ENCODE results near the gene TMEM161B. TPM values are rescaled to one million over a fixed set of nuclear protein-coding genes. Genes with fewer than 3 reads are reported as not detected.

TMEM161B gene
- total RNA-seq, result 10 to 100 TPM; 23.0 to 24.0 TPM

GRCh38 chr5:88268385-88269184, at the start of gene TMEM161B:
Gene TMEM161B (minus strand): TSS chr5:88268845. CDS start chr5:88268723, 122 bp downstream.
- CTCF ChIA-PET, result interaction anchor here (1.3 kb wide), 1 partner anchor 26 kb away, joined by 3 read pairs; no protein-coding TSS in a partner anchor
- H3K9me3 Mint-ChIP-seq, result peaks cover 4% of the 10 kb centered on the region

DNA sequence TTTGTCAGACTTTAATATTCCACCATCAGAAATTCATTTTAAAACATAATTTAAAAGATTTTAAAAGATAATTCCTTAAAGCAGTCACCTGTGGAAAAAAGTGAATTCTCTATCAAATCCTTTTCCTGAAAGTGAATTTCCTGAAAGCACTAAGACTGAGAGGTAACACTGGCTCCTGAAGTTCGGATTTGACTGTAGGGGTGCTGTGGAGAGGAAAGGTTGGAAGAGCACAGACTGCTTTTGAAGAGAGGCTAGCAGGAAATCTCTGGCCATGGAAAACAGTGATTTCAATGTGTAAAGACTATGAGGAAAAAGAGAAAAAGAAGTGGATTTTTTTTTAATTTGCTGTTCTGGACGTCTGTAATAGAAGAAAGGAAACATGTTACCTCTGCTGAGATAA, 35.7 kb upstream of the TMEM161B start:
- H3K27me3 Mint-ChIP-seq, result no peaks in the 10 kb centered on the region
- H3K36me3 Mint-ChIP-seq (ENCODE audit: low read depth), result peaks cover 2% of the 10 kb centered on the region
- peaks cover 4% of the 10 kb centered on the region for H3K9me3 Mint-ChIP-seq
- no peak overlapping the region for H3K4me3 Mint-ChIP-seq
- ChIA-PET POLR2A (no interaction called here), CTCF (no interaction called here)
- H3K4me1 Mint-ChIP-seq, result no peaks in the 10 kb centered on the region
- DNase-seq, result no peak
- no peak overlapping the region for H3K27ac Mint-ChIP-seq

More at GRCh38 chr5:88268385-88269184, at the start of gene TMEM161B:
- Mint-ChIP-seq H3K4me1 (peaks cover 63% of the 10 kb centered on the region), H3K27me3 (no peaks in the 10 kb centered on the region), H3K27ac (peak within 1 kb of the TSS; percentile 99), H3K36me3 (ENCODE audit: low read depth) (peaks cover 62% of the 10 kb centered on the region), H3K4me3 (peak within 1 kb of the TSS; percentile 100)
- DNase-seq, result peak; percentile 96
- POLR2A ChIA-PET, result no interaction called here

DNA sequence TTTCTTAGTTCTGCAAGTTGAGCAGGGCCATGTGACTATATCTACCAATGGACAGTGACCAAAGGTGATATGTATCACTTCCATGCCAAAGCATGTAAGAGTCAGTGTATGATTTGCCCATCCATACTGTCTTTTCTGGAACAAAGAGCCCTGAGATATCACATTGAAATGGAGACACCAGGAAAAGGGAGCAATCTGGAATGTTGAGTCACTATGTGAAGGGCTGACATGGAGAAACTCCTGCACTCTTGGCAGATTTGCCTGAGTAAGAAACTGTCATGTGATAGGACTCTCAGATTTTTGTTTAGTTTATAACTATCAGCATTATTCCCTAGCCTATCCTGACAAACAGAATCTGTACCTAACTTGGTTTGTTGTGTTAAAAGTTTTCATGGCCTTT, 29.8 kb upstream of the TMEM161B start:
- no peaks in the 10 kb centered on the region for H3K9me3 Mint-ChIP-seq
- no peaks in the 10 kb centered on the region for H3K36me3 Mint-ChIP-seq (ENCODE audit: low read depth)
- no peaks in the 10 kb centered on the region for H3K27me3 Mint-ChIP-seq
- POLR2A ChIA-PET, result no interaction called here
- no peak overlapping the region for H3K4me3 Mint-ChIP-seq
- no peak for DNase-seq
- no peaks in the 10 kb centered on the region for H3K4me1 Mint-ChIP-seq
- CTCF ChIA-PET, result no interaction called here
- no peak overlapping the region for H3K27ac Mint-ChIP-seq

DNA sequence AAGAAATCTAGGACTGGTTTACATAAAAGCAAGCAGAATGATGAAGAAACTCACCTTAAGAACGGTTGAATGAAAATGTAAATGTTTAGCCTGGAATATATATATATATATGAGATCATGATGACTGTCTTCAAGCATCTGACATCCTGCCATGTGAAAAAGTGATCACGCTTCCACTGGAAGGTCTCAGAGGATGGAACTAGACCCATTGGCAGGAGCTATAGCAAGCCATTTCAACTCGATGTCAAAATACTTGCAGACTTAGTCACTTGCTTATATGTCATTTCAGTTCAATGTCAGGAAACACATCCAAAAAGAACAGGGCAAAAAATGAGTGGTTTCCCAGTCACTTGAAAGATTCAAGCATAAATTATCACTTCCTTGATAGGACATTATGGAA, 22.2 kb upstream of the TMEM161B start:
- ChIA-PET CTCF (no interaction called here), POLR2A (no interaction called here)
- DNase-seq, result no peak
- Mint-ChIP-seq H3K4me3 (no peak overlapping the region), H3K36me3 (ENCODE audit: low read depth) (peaks cover 9% of the 10 kb centered on the region), H3K4me1 (no peaks in the 10 kb centered on the region), H3K9me3 (no peaks in the 10 kb centered on the region), H3K27ac (no peak overlapping the region), H3K27me3 (no peaks in the 10 kb centered on the region)

DNA sequence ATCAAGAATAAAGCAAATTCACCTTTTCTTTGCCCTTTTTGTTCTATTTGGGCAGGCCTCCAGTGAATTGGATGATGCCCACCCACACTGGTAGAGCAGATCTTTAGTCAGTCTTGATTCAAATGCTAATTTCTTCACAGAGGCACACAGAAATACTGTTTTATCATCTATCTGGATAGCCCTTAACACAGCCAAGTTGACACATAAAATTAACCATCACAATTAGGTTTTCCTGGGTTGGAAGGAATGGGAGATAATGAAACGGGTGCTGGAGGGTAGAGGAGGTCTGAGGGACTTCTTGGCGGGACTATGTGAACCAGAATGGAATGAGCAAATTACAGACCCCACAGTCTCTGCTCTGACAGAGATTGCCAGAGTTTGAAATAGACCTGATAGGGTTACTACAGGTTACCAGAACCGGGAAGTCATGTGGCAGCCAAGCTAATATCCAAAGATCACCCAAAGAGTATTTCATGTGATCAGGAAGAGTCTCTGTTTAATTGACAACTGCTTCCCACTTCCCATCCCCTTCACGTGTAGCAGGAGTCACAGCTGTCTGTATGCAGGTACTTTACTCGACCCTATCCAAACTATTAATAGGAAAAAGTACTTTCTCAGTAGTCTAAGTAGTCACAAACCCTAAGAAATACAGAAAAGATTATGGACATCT, 20.0 kb upstream of the TMEM161B start:
- ChIA-PET CTCF (no interaction called here), POLR2A (no interaction called here)
- Mint-ChIP-seq H3K4me3 (no peak overlapping the region), H3K9me3 (no peaks in the 10 kb centered on the region), H3K36me3 (ENCODE audit: low read depth) (peaks cover 9% of the 10 kb centered on the region), H3K4me1 (no peaks in the 10 kb centered on the region), H3K27me3 (no peaks in the 10 kb centered on the region), H3K27ac (no peak overlapping the region)
- DNase-seq, result no peak

GRCh38 chr5:88287846-88288527, 19.3 kb upstream of the TMEM161B start:
- Mint-ChIP-seq H3K4me1 (no peaks in the 10 kb centered on the region), H3K4me3 (no peak overlapping the region), H3K27me3 (no peaks in the 10 kb centered on the region), H3K27ac (no peak overlapping the region), H3K36me3 (ENCODE audit: low read depth) (peaks cover 9% of the 10 kb centered on the region), H3K9me3 (no peaks in the 10 kb centered on the region)
- ChIA-PET POLR2A (no interaction called here), CTCF (no interaction called here)
- no peak for DNase-seq

DNA sequence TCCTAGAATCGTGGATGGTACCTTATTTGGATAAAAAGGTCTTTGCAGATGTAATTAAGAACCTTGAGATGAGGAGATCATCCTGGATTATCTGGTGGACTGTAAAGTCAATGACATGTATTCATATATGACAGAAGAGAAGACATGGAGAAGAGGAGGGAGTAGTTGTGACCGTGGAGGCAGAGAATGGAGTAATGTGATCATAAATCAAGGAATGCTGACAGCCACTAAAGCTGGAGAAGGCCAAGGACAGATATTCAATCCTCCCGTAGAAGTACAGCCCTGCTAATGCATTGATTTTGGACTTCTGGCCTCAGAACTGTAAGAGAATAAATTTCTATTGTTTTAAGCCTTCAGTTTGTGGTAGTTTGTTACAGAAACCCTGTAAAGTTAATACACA, 18.7 kb upstream of the TMEM161B start:
- peaks cover 12% of the 10 kb centered on the region for H3K36me3 Mint-ChIP-seq (ENCODE audit: low read depth)
- no peak overlapping the region for H3K4me3 Mint-ChIP-seq
- DNase-seq, result no peak
- H3K4me1 Mint-ChIP-seq, result no peaks in the 10 kb centered on the region
- no peaks in the 10 kb centered on the region for H3K27me3 Mint-ChIP-seq
- POLR2A ChIA-PET, result no interaction called here
- H3K27ac Mint-ChIP-seq, result no peak overlapping the region
- CTCF ChIA-PET, result no interaction called here
- no peaks in the 10 kb centered on the region for H3K9me3 Mint-ChIP-seq

GRCh38 chr5:88283690-88284089, 15.0 kb upstream of the TMEM161B start:
- H3K27ac Mint-ChIP-seq, result no peak overlapping the region
- no peak overlapping the region for H3K4me3 Mint-ChIP-seq
- no peak for DNase-seq
- H3K27me3 Mint-ChIP-seq, result no peaks in the 10 kb centered on the region
- H3K36me3 Mint-ChIP-seq (ENCODE audit: low read depth), result peaks cover 6% of the 10 kb centered on the region
- H3K9me3 Mint-ChIP-seq, result no peaks in the 10 kb centered on the region
- POLR2A ChIA-PET, result no interaction called here
- CTCF ChIA-PET, result no interaction called here
- H3K4me1 Mint-ChIP-seq, result peaks cover 2% of the 10 kb centered on the region

DNA sequence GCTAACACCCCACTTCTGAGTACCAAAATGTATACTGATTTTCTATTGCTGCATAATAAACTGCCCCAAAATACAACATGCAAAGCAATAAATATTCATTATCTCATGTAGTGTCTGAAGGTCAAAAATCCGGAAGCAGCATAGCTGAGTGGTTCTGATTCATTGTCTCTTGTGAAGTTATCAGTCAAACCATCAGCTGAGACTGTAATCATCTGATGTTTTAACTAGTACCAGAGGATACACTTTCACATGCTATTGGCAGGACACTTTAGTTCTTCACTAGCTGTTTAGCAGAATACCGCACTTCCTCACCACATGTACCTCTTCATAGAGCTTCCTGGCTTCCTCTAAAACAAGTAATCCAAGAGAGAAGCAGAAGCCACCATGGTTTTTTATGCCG, 12.7 kb upstream of the TMEM161B start:
- CTCF ChIA-PET, result interaction anchor here (1.1 kb wide), 1 partner anchor 11 kb away, joined by 3 read pairs; no protein-coding TSS in a partner anchor
- Mint-ChIP-seq H3K9me3 (no peaks in the 10 kb centered on the region), H3K27ac (no peak overlapping the region), H3K4me1 (peaks cover 2% of the 10 kb centered on the region), H3K27me3 (no peaks in the 10 kb centered on the region), H3K36me3 (ENCODE audit: low read depth) (peaks cover 9% of the 10 kb centered on the region), H3K4me3 (no peak overlapping the region)
- POLR2A ChIA-PET, result no interaction called here
- DNase-seq, result no peak

GRCh38 chr5:88279584-88279983, 10.9 kb upstream of the TMEM161B start:
- Mint-ChIP-seq H3K4me3 (no peak overlapping the region), H3K4me1 (peaks cover 7% of the 10 kb centered on the region), H3K9me3 (no peaks in the 10 kb centered on the region), H3K27me3 (no peaks in the 10 kb centered on the region), H3K27ac (no peak overlapping the region), H3K36me3 (ENCODE audit: low read depth) (peaks cover 22% of the 10 kb centered on the region)
- ChIA-PET CTCF (no interaction called here), POLR2A (no interaction called here)
- no peak for DNase-seq

- no peaks in the 10 kb centered on the region for H3K9me3 Mint-ChIP-seq
- peaks cover 33% of the 10 kb centered on the region for H3K36me3 Mint-ChIP-seq (ENCODE audit: low read depth)
- H3K27me3 Mint-ChIP-seq, result no peaks in the 10 kb centered on the region
- POLR2A ChIA-PET, result no interaction called here
- H3K4me1 Mint-ChIP-seq, result peaks cover 17% of the 10 kb centered on the region
- no peak overlapping the region for H3K27ac Mint-ChIP-seq
- DNase-seq, result no peak
- no peak overlapping the region for H3K4me3 Mint-ChIP-seq
- CTCF ChIA-PET, result no interaction called here
Measured at GRCh38 chr5:88276378-88276777, 7.7 kb upstream of the TMEM161B start.

DNA sequence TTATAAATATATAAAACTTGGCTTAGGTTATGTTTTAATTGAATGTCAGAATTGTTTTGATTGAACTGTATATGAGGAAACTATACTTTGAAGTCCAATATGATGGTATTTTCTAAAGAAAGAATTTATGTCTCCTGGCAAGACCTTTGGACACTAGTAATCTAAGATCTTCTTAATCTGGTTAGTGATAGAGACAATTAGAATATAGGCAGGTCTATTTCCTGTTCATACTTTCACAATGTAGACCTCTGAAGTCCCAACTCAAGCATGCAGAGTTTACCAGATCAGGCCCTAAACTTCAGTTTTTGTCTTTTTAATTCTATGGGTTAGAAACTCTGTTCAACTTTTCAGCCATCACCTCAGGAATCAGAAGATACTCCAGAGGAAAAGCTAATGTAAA, 6.9 kb upstream of the TMEM161B start:
- H3K4me1 Mint-ChIP-seq, result peaks cover 21% of the 10 kb centered on the region
- H3K27me3 Mint-ChIP-seq, result no peaks in the 10 kb centered on the region
- peaks cover 40% of the 10 kb centered on the region for H3K36me3 Mint-ChIP-seq (ENCODE audit: low read depth)
- no peaks in the 10 kb centered on the region for H3K9me3 Mint-ChIP-seq
- CTCF ChIA-PET, result no interaction called here
- POLR2A ChIA-PET, result no interaction called here
- H3K27ac Mint-ChIP-seq, result no peak overlapping the region
- no peak for DNase-seq
- H3K4me3 Mint-ChIP-seq, result no peak overlapping the region

DNA sequence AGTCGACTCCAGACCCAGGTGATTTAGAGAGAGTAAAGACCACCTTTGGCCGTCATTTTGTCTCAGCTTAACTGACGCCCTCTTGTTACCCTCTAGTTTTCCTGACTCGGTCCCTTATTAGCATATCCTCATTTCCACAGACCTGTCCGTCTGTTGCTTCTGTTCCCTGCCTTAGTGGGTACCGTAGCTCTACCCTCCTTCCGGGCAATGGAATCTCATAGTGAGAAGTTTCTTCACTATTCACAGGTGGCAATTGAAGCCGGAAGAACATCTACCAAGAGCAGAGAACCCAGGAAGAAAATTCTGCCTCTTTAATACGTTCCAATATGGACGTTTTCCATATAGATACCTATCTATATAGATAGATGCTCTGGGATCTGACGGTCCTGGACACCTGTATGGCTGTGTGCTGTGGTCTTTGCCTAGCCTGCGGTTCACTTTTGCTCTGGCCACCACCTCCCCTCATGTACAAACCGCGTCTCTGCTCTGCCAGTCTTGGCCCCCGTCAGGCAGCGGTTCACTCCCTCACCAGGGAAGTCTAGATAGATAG, 652 bp upstream of the TMEM161B start:
- H3K4me1 Mint-ChIP-seq, result peaks cover 60% of the 10 kb centered on the region
- ChIA-PET CTCF (interaction anchor here (1.3 kb wide), 1 partner anchor 25 kb away, joined by 3 read pairs; no protein-coding TSS in a partner anchor), POLR2A (no interaction called here)
- peaks cover 57% of the 10 kb centered on the region for H3K36me3 Mint-ChIP-seq (ENCODE audit: low read depth)
- peak; percentile 35 for DNase-seq
- H3K4me3 Mint-ChIP-seq, result peak overlapping the region; percentile 100
- peaks cover 4% of the 10 kb centered on the region for H3K9me3 Mint-ChIP-seq
- H3K27ac Mint-ChIP-seq, result peak overlapping the region; percentile 99
- no peaks in the 10 kb centered on the region for H3K27me3 Mint-ChIP-seq

All from activated CD4-positive, alpha-beta T cell treated with anti-CD3 and anti-CD28 coated beads, Interleukin-2, amount 10 ng/mL, durations not matched to agents 7 days and 5 days (primary cell).